Peyer's patch (tissue), 4 donors: ENCODE results near the gene CRPPA. TPM values are rescaled to one million over a fixed set of nuclear protein-coding genes. Genes with fewer than 3 reads are reported as not detected.
"Not testable (repeated sequence)": the region's sequence is repeated elsewhere in the genome, so short reads cannot be mapped to it uniquely, and the experiment has no call there.

Experiments
- DNase-seq, 3 donors: peaks; one replicate each; pipeline ENCODE4 v3.0.0-alpha.2; 2017 to 2019
- H3K27ac ChIP-seq, 4 donors: fragments of 200-600 bp; sonication (generic); one replicate each; pipeline ENCODE4 v1.5.1; 2016 to 2019
- H3K27me3 ChIP-seq, 2 donors: fragments of 200-600 bp; sonication (generic); one replicate each; pipeline ENCODE4 v1.5.1; 2019
- H3K36me3 ChIP-seq, 3 donors: fragments of 200-600 bp; sonication (generic); one replicate each; pipeline ENCODE4 v1.5.1; 2016 to 2019
- H3K4me1 ChIP-seq, 4 donors: fragments of 200-600 bp; sonication (generic); one replicate each; pipeline ENCODE4 v1.5.1; 2016 to 2019
- H3K4me3 ChIP-seq, 4 donors: fragments of 200-600 bp; sonication (generic); 1 replicate in 3 of 4; 2 replicates in 1 of 4; pipeline ENCODE4 v1.5.1; 2016 to 2019; ENCODE audit warnings: mild to moderate bottlenecking in 1 of 4
- H3K9me3 ChIP-seq, 4 donors: fragments of 200-600 bp; sonication (generic); one replicate each; pipeline ENCODE4 v1.5.1; 2016 to 2019; ENCODE audit warnings: mild to moderate bottlenecking in 1 of 4
- CTCF ChIP-seq, 6 experiments: fragments of 450-650 bp in 4 of 6; fragments of 200-600 bp in 2 of 6; sonication (generic) in 1 of 6; IDR thresholded peaks; one replicate each; pipeline ENCODE4 v1.5.1; 2017 to 2019; ENCODE audit warnings: antibody characterized with exemption in 6 of 6, mild to moderate bottlenecking in 3 of 6, moderate library complexity in 1 of 6
- POLR2A ChIP-seq, 2 donors: fragments of 450-650 bp; IDR thresholded peaks; one replicate each; pipeline ENCODE4 v1.5.1; 2017; ENCODE audit warnings: antibody characterized with exemption in 2 of 2, mild to moderate bottlenecking in 2 of 2, moderate library complexity in 2 of 2
- small RNA-seq, 2 donors: library from RNA; depleted of rRNA; stranded (forward); fragments of <200 nt; gene quantifications; one replicate each; pipeline ENCODE3, GENCODE V24; 2016
- total RNA-seq, 4 donors: library from RNA; depleted of rRNA; stranded (reverse); fragments of >200 nt; gene quantifications; one replicate each; pipeline ENCODE4 v1.1.0, GENCODE V29; 2016

CRPPA gene
- total RNA-seq, 4 donors from 2014 or later = 0.67 to 4.1 (median 1.9) TPM

GRCh38 chr7:16393862-16394422, 27.4 kb downstream of the CRPPA start:
- TF ChIP-seq CTCF (IDR thresholded peaks at IDR 0.05) (no peak), POLR2A (IDR thresholded peaks at IDR 0.05) (no peak)
- Histone ChIP-seq H3K27me3 (no peaks in the 10 kb centered on the region), H3K36me3 (no peaks in the 10 kb centered on the region), H3K4me1 (no peaks in the 10 kb centered on the region), H3K9me3 (no peaks in the 10 kb centered on the region), H3K4me3 (no peak overlapping the region), H3K27ac (no peak overlapping the region)
- no peak for DNase-seq

- Histone ChIP-seq H3K4me3 (no peak overlapping the region), H3K27ac (no peak overlapping the region), H3K4me1 (no peaks in the 10 kb centered on the region), H3K9me3 (no peaks in the 10 kb centered on the region), H3K27me3 (no peaks in the 10 kb centered on the region), H3K36me3 (no peaks in the 10 kb centered on the region)
- no peak for TF ChIP-seq CTCF (IDR thresholded peaks at IDR 0.05)
- no peak for TF ChIP-seq POLR2A (IDR thresholded peaks at IDR 0.05)
- no peak for DNase-seq
Observed at GRCh38 chr7:16392990-16393523, 28.3 kb downstream of the CRPPA start.

- not testable (repeated sequence) for H3K36me3 ChIP-seq, H3K4me1 ChIP-seq, H3K9me3 ChIP-seq, H3K4me3 ChIP-seq, H3K27ac ChIP-seq, H3K27me3 ChIP-seq, DNase-seq
Observed at GRCh38 chr7:16383786-16384185, 37.6 kb downstream of the CRPPA start.

GRCh38 chr7:16383103-16383502, 38.2 kb downstream of the CRPPA start:
- H3K27me3 ChIP-seq, DNase-seq, H3K9me3 ChIP-seq, H3K27ac ChIP-seq, H3K4me3 ChIP-seq, H3K36me3 ChIP-seq, H3K4me1 ChIP-seq: not testable (repeated sequence)

Small RNA genes lying within 50 kb of the gene (small RNA-seq; reads per million reads assigned to genes)
- 0 reads per million in 2 donors for gene AC005014.3

Other genes with a start within 250 kb of the CRPPA start
- gene SOSTDC1, start 44.2 kb upstream of the CRPPA start, total RNA-seq = 1 to 10 TPM in 3 of 4 donors, under 1 TPM in 1; 0.54 to 5.8 (median 2.5) TPM
- gene LRRC72, start 105.3 kb upstream of the CRPPA start, total RNA-seq = not detected
- gene ANKMY2, start 224.2 kb upstream of the CRPPA start, total RNA-seq = 10 to 100 TPM; 19.3 to 21.5 (median 20.5) TPM
- 10 to 100 TPM; 34.4 to 54.0 (median 42.9) TPM for gene BZW2, start 224.6 kb upstream of the CRPPA start, total RNA-seq